HUDEP-2 (cell line): ENCODE results near the gene PRKAG2.
"Not testable (repeated sequence)": the region's sequence is repeated elsewhere in the genome, so short reads cannot be mapped to it uniquely, and the experiment has no call there.

Experiments used
- DNase-seq, 76 experiments: peaks; one replicate each; lab custom pipeline; 2025; ENCODE audit not compliant: unreplicated experiment in 76 of 76; lab: John Stamatoyannopoulos, UW

The PRKAG2 gene

GRCh38 chr7:151838072-151838471, 38.8 kb downstream of the PRKAG2 start:
- no peak for DNase-seq

DNA sequence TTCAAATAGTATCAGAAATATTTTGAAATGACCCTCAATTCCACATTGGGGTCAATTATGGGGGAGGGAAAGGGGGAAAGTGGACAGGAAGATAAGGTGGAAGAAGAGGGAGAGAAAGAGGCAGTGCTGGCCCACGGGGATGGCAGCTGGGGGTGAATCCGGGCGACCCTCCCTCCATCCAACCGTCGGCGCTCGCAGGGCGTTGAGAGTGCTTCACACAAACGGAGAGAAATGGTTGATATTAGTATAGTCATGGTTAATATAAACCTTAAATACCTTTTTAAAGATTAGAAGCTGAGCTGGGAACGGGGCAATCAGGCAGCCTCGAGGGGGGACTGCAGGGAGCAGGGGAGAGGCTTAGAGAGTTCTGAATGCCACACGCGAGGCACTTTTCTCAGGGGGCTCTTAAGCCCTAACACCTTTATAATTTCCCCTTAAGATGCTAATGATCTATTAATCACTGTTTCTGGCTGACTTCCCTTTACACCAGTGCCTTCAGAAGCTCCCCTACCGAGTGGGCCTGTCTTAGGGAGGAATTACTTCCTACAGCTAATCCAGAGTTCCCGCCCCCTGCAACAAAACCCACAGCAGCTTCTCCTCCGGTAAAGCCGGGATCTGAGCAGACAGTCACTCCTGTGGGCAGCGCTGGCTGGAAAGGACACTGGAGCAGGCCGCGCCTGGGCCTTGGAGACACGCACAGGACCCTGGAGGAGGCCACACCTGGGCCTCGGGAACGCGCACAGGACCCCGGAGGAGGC, 39.5 kb downstream of the PRKAG2 start:
- DNase-seq, result no peak

- no peak for DNase-seq
These were observed 40.0 kb downstream of the PRKAG2 start for GRCh38 chr7:151836927-151837205.

DNA sequence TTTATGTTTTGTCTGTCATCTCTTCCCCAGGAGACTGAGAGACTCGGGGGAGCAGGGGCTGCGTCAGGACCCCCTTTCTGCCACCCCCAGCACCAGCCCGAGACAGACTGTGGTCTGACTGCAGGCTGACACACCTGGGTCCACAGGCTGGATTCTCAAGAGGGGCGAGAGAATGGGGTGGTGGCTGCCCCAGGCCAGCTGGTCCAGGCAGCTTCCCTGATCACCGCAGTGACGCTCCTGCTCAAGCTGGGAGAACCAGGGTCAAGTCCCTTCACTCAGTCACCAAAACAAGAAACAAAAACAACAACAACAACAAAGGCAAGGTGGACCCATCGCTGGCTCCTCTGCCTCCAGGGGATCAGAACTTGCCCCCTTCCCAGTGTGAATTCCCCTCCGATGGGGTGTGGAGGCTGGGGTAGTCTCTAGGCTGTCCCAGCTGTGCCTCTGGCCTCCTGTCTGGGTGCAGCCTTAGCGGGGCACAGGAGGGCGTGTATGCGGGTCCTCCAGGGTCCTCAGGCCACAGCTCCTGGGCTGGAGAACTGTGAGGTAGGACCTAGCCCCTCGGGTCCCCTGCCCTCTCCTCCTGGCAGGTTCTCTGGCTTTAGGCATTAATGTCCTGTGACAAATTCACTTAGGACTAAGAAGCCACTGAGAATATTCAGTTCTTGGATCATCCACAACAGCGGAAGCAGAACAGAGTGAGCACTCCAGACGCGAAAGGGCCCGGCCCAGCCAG, 40.6 kb downstream of the PRKAG2 start:
- no peak for DNase-seq

DNA sequence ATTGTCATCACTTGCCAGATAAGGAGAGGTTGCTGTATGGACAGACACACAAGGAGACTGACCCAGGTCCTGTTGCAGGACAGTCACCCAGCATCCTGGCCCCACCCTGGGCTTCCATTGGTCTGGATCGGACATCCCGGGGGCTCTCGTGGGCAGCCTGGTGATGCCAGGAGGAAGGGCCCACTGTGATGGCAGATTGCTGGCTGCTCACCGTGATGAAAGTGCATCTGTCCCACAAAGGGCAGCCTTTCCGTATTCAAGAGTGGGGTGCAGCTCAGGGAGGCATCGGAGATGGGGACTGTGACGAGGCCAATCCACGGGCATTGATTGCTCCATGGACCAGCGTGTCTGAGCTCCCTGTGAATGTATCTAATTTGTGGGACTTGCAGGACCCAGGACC, 41.3 kb downstream of the PRKAG2 start:
- no peak for DNase-seq

DNA sequence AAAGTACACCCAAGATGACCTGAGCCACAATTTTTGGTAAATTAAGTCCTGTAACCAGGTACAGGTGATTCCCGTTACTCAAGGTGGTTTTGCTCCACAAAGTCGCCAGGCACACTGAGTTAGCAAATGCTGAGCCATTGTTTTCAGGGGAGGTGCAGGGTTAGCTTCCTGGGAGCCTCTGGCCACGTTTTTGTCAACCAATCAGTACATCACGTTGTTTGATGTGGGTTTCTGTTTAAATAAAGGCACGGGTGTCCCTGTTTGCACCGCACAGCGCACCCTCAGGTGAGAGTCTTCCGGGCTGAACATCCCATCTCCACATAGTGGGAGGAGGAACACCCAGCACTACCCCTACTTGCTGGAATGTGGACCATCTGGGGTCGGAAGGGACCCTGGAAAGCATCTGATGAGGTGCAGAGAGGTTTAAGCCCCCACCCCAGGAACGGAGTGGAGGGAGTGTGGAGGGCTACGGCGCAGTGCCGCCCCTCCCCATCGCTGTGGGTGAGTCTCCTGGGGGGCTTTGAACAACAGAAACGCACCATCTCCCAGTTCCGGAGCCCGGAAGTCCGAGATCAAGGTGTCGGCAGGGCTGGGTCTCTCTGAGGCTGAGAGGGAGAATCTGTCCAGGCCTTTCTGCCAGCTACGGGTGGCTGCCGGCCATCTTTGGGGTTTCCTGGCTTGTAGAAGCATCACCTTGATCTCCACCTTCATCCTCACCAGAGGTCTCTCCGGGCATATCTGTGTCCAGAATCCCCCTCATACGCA, 42.5 kb downstream of the PRKAG2 start:
- DNase-seq, result no peak

DNA sequence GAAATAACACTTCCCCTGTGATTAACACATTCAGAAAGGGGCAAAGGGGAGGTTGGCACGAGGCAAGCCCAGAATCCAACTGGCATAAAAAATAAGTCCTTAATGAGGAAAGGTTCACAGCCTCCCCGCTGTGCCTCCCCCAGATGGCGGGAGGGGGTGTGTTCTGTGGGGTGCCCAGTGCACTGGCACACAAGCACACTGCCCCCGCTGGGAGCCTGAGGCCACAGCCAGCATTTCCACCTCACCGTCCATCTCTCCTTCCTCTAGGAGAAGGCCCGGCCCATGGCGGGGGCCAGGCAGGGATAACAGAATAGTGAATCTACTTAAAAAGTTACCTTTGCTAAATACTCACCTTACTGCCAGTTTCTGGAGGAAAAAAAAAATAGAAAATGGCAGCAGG, 43.2 kb downstream of the PRKAG2 start:
- DNase-seq, result no peak

- DNase-seq, result no peak
These were observed 43.7 kb downstream of the PRKAG2 start for GRCh38 chr7:151833213-151833651.

DNA sequence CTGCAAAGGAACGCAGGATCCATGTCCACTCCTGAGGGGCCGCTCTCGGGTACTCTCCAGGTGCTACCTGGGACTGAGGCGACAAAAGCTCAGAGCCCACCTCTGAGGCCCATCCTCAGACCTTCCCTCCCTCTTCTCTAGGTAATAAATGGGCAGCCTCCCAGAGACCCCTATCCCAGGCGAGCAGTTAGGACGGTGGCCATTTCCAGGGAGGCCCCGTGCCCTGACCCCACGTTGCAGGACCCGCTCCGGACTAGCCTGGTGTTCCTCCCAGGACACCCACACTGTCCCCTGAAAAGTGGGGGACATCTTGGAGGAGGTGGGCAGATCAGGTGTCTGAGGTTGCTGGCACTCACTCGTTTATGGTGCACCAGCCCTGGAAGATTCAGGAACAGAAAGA, 44.3 kb downstream of the PRKAG2 start:
- no peak for DNase-seq

DNA sequence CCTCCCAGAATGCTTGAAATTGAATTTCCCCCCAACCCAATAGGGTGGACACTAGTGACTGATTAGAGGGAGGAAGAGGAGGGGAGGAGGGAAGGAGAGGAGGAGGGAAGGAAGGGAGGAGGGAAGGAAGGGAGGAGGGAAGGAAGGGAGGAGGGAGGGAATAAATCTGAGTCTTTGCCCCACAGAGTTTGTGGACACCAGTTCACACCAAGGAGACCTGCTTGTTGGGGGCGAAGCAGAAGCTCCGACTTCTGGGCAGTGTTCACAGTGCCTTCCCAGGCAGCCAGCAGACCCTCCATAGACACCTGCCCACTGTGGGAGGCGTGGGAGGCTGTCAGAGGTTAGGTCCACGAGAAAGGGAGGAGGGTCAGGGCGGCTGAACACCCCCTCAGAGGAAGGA, 44.8 kb downstream of the PRKAG2 start:
- DNase-seq, result no peak

DNA sequence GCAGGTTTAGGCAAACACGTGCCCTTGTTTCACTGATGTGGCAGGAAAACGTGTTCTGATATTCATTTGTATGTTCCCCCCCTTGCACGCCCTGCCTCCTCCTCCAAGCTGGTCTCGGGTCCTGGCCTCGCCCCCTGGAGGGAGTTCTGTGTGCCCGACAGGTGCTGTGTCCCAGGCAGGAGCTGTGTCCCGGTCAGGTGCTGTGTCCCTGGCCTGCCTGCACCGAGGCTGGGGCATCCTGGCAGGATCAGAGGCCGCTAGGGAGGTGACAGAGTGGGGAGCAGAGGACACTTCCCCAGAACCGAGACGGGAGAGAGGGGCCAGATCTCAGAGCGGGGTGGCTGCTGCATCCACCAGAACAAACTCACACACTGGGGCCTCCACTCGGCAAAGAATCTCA, 45.3 kb downstream of the PRKAG2 start:
- DNase-seq, result no peak

DNA sequence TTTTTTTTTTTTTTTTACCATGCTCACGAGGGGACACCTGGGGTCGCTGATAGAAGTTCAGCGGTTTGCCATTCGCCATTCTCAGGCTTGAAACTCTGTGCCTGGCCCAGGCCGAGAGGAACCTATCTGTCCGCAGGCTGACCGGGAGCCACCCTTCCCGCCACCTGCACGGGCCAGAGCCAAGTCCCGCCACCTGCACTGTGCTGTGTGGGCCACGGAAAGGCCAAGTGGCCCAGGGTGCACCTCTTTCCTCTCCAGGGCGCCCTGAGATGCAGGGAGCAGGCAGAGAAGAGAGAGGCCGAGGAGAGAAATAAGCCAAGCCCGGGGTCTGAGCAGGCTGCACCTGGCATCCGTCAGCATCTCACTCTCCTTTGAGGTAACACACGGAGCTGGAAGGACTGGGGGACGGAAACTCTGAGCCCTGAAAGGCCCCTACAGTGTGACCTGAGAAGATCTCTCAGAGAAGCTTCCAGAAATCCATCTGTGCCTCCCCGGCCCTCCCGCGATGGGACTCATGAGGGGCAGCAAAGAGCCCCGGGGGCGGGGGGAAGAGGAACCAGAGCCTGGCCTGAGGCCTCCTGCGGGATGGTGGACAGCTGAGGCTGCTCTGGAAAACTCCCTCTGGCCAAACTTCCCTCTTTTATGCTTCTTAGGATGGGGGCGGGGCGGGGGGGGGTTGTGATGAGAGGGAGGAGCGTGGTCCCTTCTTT, 46.6 kb downstream of the PRKAG2 start:
- no peak for DNase-seq

DNA sequence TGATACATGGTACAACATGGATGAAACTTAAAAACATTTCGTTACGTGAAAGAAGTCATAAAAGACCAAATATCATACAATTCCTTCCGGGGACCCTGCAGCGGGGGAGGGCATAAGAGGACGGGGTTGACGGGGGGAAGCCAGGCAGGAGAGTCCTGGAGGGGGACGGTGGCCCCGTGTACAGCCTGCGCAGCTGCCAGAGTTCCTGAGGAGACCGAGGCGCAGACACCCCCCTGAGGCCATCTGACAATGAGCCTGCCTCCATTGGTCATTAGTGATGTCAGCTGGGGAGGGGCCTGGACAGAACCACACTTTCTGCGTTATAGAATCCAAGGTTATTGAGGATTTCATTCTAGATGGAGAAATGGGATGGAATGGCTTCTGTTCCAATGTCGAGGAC, 47.2 kb downstream of the PRKAG2 start:
- no peak for DNase-seq

DNA sequence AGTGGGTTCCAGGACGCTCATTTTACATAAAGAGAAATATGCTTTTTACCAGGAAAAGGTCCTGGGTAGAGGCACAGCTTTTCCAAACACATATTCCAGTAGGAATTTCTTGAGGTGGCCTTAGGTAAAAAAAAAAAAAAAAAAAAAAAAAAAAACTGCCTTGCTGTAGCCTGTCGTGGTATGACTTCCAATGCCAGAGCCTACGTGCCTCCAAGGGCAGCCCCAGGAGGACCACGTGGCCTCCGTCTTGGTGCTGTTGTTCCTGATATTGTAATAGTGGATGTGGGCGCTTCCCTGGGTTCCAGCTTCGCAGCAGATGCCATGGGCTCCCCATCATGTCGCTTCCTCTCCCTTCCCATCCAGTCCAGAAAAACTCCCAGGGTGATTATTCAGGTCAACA, 49.3 kb downstream of the PRKAG2 start:
- no peak for DNase-seq

GRCh38 chr7:151826316-151826715, 50.6 kb downstream of the PRKAG2 start:
- not testable (repeated sequence) for DNase-seq

GRCh38 chr7:151825721-151826120, 51.2 kb downstream of the PRKAG2 start:
- DNase-seq, result no peak

- DNase-seq, result no peak
These were observed 52.5 kb downstream of the PRKAG2 start for GRCh38 chr7:151824373-151824933.

DNA sequence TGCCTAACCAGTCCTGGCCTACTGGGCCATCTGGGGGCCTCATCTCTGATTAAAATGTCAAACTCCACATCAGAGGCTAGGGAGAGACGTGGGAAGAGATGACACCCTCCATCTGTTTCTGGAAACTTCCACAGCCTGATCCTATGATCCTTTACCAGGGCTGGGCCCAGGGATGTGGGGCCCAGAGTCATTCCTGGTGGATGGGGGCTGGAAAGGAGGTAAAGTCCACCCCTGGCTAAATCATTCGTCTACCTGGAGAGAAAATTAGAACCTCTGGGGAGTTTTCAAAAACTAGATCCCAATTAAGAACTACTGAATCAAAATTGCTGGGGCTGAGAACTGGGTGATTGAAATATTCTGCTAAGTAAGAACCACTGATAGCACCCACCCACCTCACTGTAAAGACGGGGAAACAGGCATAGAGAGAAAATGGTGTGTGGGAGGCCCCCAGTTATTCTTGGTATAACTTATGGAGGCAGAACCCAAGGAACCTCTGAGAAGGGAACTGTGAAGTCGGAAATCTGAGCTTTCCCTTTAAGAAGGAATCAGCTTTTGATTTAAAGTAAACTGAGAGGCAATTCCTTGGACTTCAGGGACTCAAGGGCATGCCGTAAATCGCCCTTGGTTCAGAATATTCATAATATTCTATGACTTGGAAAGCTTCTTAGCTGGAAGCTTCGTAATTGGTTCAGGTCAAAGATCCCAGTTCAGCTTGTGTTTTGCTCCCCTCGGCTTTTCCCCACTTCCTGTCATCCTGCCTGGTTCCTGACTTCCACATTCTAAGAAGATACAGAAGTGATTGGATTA, 53.1 kb downstream of the PRKAG2 start:
- DNase-seq, result no peak

- DNase-seq, result no peak
These were observed 54.3 kb downstream of the PRKAG2 start for GRCh38 chr7:151822541-151823181.
